HepG2 (cell line): ENCODE results near the gene ZFYVE27. TPM values are rescaled to one million over a fixed set of nuclear protein-coding genes. Genes with fewer than 3 reads are reported as not detected.

Source experiments
- CAMTA2 ChIP-seq: sonication (generic); formaldehyde crosslinking; IDR thresholded peaks from 2 replicates; pipeline ENCODE4 v1.4.0; 2020; ENCODE audit warnings: mild to moderate bottlenecking, missing genetic modification reagents, borderline replicate concordance
- E2F2 ChIP-seq: sonication (generic); formaldehyde crosslinking; IDR thresholded peaks from 2 replicates; pipeline ENCODE4 v1.4.0; 2020; ENCODE audit warnings: missing genetic modification reagents, borderline replicate concordance
- HMGXB3 ChIP-seq: sonication (generic); formaldehyde crosslinking; IDR thresholded peaks from 2 replicates; pipeline ENCODE4 v1.4.0; 2020; ENCODE audit warnings: missing genetic modification reagents, borderline replicate concordance
- KDM3A ChIP-seq: IDR thresholded peaks from 2 replicates; pipeline ENCODE4 v1.6.1; 2018; ENCODE audit warnings: low read depth, missing compliant biosample characterization
- NFYC ChIP-seq: IDR thresholded peaks from 2 replicates; pipeline ENCODE4 v1.6.1; 2016; ENCODE audit warnings: missing genetic modification reagents, missing compliant biosample characterization
- PBX3 ChIP-seq: sonication (generic); formaldehyde crosslinking; IDR thresholded peaks from 2 replicates; pipeline ENCODE4 v1.8.1; 2023; ENCODE audit warnings: missing genetic modification reagents, inconsistent platforms, borderline replicate concordance
- PRDM4 ChIP-seq: sonication (generic); formaldehyde crosslinking; IDR thresholded peaks from 2 replicates; pipeline ENCODE4 v1.9.0; 2021; ENCODE audit warnings: missing genetic modification reagents, borderline replicate concordance
- RBAK ChIP-seq: sonication (generic); formaldehyde crosslinking; IDR thresholded peaks from 2 replicates; pipeline ENCODE4 v1.5.1; 2020; ENCODE audit warnings: mild to moderate bottlenecking, missing genetic modification reagents
- RBM22 ChIP-seq: fragments of 200-400 bp; formaldehyde crosslinking; optimal IDR thresholded peaks from 2 replicates; pipeline ENCODE3; 2017; ENCODE audit warnings: mild to moderate bottlenecking, low read length, moderate library complexity
- RFX3 ChIP-seq: IDR thresholded peaks from 2 replicates; pipeline ENCODE4 v1.6.1; 2016; ENCODE audit warnings: missing biosample characterization, missing genetic modification reagents
- STAG1 ChIP-seq: sonication (generic); formaldehyde crosslinking; IDR thresholded peaks from 2 replicates; pipeline ENCODE4 v1.4.0; 2020; ENCODE audit warnings: missing genetic modification reagents
- TAF15 ChIP-seq: fragments of 200-400 bp; formaldehyde crosslinking; IDR thresholded peaks from one replicate; pipeline ENCODE4 v1.6.1; 2018; ENCODE audit warnings: mild to moderate bottlenecking, low read depth, low read length; ENCODE audit not compliant: poor library complexity, severe bottlenecking
- TRAFD1 ChIP-seq: sonication (generic); formaldehyde crosslinking; IDR thresholded peaks from 2 replicates; pipeline ENCODE4 v1.5.1; 2020; ENCODE audit warnings: missing genetic modification reagents, mild to moderate bottlenecking, borderline replicate concordance
- ZNF263 ChIP-seq: sonication (generic); formaldehyde crosslinking; IDR thresholded peaks from 2 replicates; pipeline ENCODE4 v1.4.0; 2020; ENCODE audit warnings: missing genetic modification reagents
- ZNF446 ChIP-seq: sonication (generic); formaldehyde crosslinking; IDR thresholded peaks from 2 replicates; pipeline ENCODE4 v1.5.0; 2020; ENCODE audit warnings: mild to moderate bottlenecking, missing genetic modification reagents
- ZNF713 ChIP-seq: sonication (generic); formaldehyde crosslinking; IDR thresholded peaks from 2 replicates; pipeline ENCODE4 v1.4.0; 2020; ENCODE audit warnings: mild to moderate bottlenecking, missing genetic modification reagents
- ZNF780A ChIP-seq: sonication (generic); formaldehyde crosslinking; IDR thresholded peaks from 2 replicates; pipeline ENCODE4 v1.8.0; 2022; ENCODE audit warnings: mild to moderate bottlenecking, missing genetic modification reagents, moderate library complexity
- ZNF792 ChIP-seq: IDR thresholded peaks from 2 replicates; pipeline ENCODE4 v1.6.1; 2016
- polyA plus RNA-seq, 8 experiments: library from polyadenylated mRNA; depleted of rRNA in 3 of 8; stranded (reverse) in 7 of 8; unstranded in 1 of 8; fragments of >200 nt; fragmentation: Illumina TruSeq in 4 of 8; extraction: Trizol in 4 of 8; gene quantifications; 2 replicates each; pipeline versions ENCODE4 v1.2.1 to v1.2.3, GENCODE V29; 2011 to 2016; ENCODE audit warnings: low read depth in 4 of 8, missing spikeins in 1 of 8, mixed read lengths in 1 of 8; ENCODE audit not compliant: insufficient read depth in 1 of 8
- total RNA-seq, 5 experiments: library from RNA; depleted of rRNA; stranded (reverse); fragments of >200 nt; fragmentation: Illumina TruSeq; extraction: Trizol; gene quantifications; 2 replicates each; pipeline ENCODE4 v1.2.3, GENCODE V29; 2016; ENCODE audit warnings: low read depth in 1 of 5

The ZFYVE27 gene
- total and polyA plus RNA-seq, 2 of the 13 experiments (the other 11 are each of a cell fraction or from before 2014, with no cell fraction given): 19.7 to 20.5 TPM

GRCh38 chr10:97707134-97707861, 29.6 kb upstream of the ZFYVE27 start (continued):
- TF ChIP-seq NFYC (CRISPR knock-in tag) (no peak), PRDM4 (CRISPR knock-in tag) (no peak), TRAFD1 (no peak), ZNF792 (0 out of 2 replicates have a peak, but pooled peaks have one; percentile 25), ZNF263 (peak; percentile 76), RBM22 (no peak), STAG1 (CRISPR knock-in tag) (peak; percentile 12; the same call in 1 of the 2 replicates), ZNF713 (CRISPR knock-in tag) (0 out of 2 replicates have a peak, but pooled peaks have one; percentile 62), ZNF780A (CRISPR knock-in tag) (no peak), KDM3A (no peak), PBX3 (no peak), TAF15 (no peak), RBAK (CRISPR knock-in tag) (no peak), CAMTA2 (CRISPR knock-in tag) (no peak; the same call in 1 of the 2 replicates), RFX3 (CRISPR knock-in tag) (no peak), HMGXB3 (CRISPR knock-in tag) (no peak), ZNF446 (CRISPR knock-in tag) (no peak), E2F2 (CRISPR knock-in tag) (no peak)
